Neuronal stem cell (in vitro differentiated cells): ENCODE measurements around the gene KIF3B.
A peak's percentile ranks its signal among the peaks of the same experiment; 100 is the strongest.

Experiments used
- DNase-seq: peaks from one replicate; pipeline ENCODE4 v3.0.0-alpha.2; 2013; ENCODE audit warnings: low spot score
- H2AFZ ChIP-seq: one replicate; pipeline ENCODE4 v1.6.1; 2013; ENCODE audit warnings: mild to moderate bottlenecking, low read length, inconsistent platforms
- H2AK5ac ChIP-seq: 2 replicates; pipeline ENCODE4 v1.6.1; 2013; ENCODE audit warnings: low read depth, mild to moderate bottlenecking, inconsistent platforms, low read length, moderate library complexity, mixed read lengths
- H2BK120ac ChIP-seq: 2 replicates; pipeline ENCODE4 v1.6.1; 2013; ENCODE audit warnings: low read depth, mild to moderate bottlenecking, inconsistent platforms, low read length, moderate library complexity, mixed read lengths
- H2BK12ac ChIP-seq: one replicate; pipeline ENCODE4 v1.6.1; 2013; ENCODE audit warnings: low read length, inconsistent platforms
- H2BK15ac ChIP-seq: 2 replicates; pipeline ENCODE4 v1.6.1; 2013; ENCODE audit warnings: mild to moderate bottlenecking, low read length, inconsistent platforms, mixed read lengths
- H2BK5ac ChIP-seq: one replicate; pipeline ENCODE4 v1.6.1; 2013; ENCODE audit warnings: inconsistent platforms, mild to moderate bottlenecking, low read length, moderate library complexity
- H3K14ac ChIP-seq: one replicate; pipeline ENCODE4 v1.6.1; 2013; ENCODE audit warnings: low read length, inconsistent platforms
- H3K18ac ChIP-seq: 2 replicates; pipeline ENCODE4 v1.6.1; 2013; ENCODE audit warnings: low read length, inconsistent platforms
- H3K23ac ChIP-seq: 2 replicates; pipeline ENCODE4 v1.6.1; 2013; ENCODE audit warnings: low read depth, mild to moderate bottlenecking, mixed read lengths, low read length, inconsistent platforms; ENCODE audit not compliant: poor library complexity
- H3K27ac ChIP-seq: replicated peaks from 3 replicates; pipeline ENCODE4 v1.5.1; 2013; ENCODE audit warnings: low read length, inconsistent platforms
- H3K27me3 ChIP-seq, 3 experiments: 2 replicates each; pipeline ENCODE4 v1.6.1; 2013; ENCODE audit warnings: low read length in 3 of 3, mild to moderate bottlenecking in 2 of 3, inconsistent platforms in 1 of 3, low read depth in 1 of 3, mixed read lengths in 1 of 3, moderate library complexity in 1 of 3; ENCODE audit not compliant: control insufficient read depth in 3 of 3, insufficient read depth in 3 of 3
- H3K36me3 ChIP-seq, 2 donors: replicated peaks in 1 of 2; 2 replicates each; pipeline ENCODE4 v1.6.1; 2013; ENCODE audit warnings: low read length in 2 of 2; ENCODE audit not compliant: control insufficient read depth in 2 of 2, insufficient read depth in 2 of 2
- H3K4ac ChIP-seq: 2 replicates; pipeline ENCODE4 v1.6.1; 2013; ENCODE audit warnings: inconsistent platforms, mild to moderate bottlenecking, low read length, moderate library complexity
- H3K4me1 ChIP-seq, 2 donors: 1 replicate in 1 of 2; 2 replicates in 1 of 2; pipeline ENCODE4 v1.6.1; 2013; ENCODE audit warnings: low read length in 2 of 2, low read depth in 1 of 2; ENCODE audit not compliant: control insufficient read depth in 2 of 2, insufficient read depth in 1 of 2
- H3K4me2 ChIP-seq: one replicate; pipeline ENCODE4 v1.6.1; 2013; ENCODE audit warnings: mild to moderate bottlenecking, low read length, inconsistent platforms; ENCODE audit not compliant: insufficient read depth, poor library complexity, severe bottlenecking
- H3K4me3 ChIP-seq, 2 donors: 2 replicates each; pipeline ENCODE4 v1.5.1; 2013; ENCODE audit warnings: low read length in 2 of 2, mild to moderate bottlenecking in 2 of 2, inconsistent platforms in 1 of 2, moderate library complexity in 1 of 2
- H3K79me1 ChIP-seq: one replicate; pipeline ENCODE4 v1.6.1; 2013; ENCODE audit warnings: low read depth, mild to moderate bottlenecking, inconsistent platforms, low read length, moderate library complexity
- H3K9ac ChIP-seq: one replicate; pipeline ENCODE4 v1.6.1; 2013; ENCODE audit warnings: mild to moderate bottlenecking, low read depth, low read length, inconsistent platforms; ENCODE audit not compliant: poor library complexity
- H3K9me3 ChIP-seq, 2 donors: replicated peaks in 1 of 2; 2 replicates each; pipeline versions ENCODE3 to v1.6.1; 2013; ENCODE audit warnings: low read length in 2 of 2, mild to moderate bottlenecking in 2 of 2, inconsistent platforms in 1 of 2, low read depth in 1 of 2, mixed read lengths in 1 of 2, moderate library complexity in 1 of 2; ENCODE audit not compliant: control insufficient read depth in 2 of 2, insufficient read depth in 1 of 2
- H4K8ac ChIP-seq: one replicate; pipeline ENCODE4 v1.6.1; 2013; ENCODE audit warnings: low read depth, mild to moderate bottlenecking, inconsistent platforms, low read length, moderate library complexity
- H4K91ac ChIP-seq: one replicate; pipeline ENCODE4 v1.6.1; 2013; ENCODE audit warnings: low read length, low read depth, mild to moderate bottlenecking, inconsistent platforms; ENCODE audit not compliant: poor library complexity
- WGBS, 2 donors: extraction: QIAGEN DNeasy Blood & Tissue Kit; methylation state at CpG; one replicate each; pipeline ENCODE4 v1.1.7; 2013; ENCODE audit warnings: missing lambda C conversion rate in 2 of 2, mixed read lengths in 1 of 2; ENCODE audit not compliant: insufficient read length in 2 of 2, insufficient replicate concordance in 1 of 2; ENCODE audit errors: extremely low coverage in 2 of 2; 5-methylcytosine and 5-hydroxymethylcytosine counted together

KIF3B gene

DNA sequence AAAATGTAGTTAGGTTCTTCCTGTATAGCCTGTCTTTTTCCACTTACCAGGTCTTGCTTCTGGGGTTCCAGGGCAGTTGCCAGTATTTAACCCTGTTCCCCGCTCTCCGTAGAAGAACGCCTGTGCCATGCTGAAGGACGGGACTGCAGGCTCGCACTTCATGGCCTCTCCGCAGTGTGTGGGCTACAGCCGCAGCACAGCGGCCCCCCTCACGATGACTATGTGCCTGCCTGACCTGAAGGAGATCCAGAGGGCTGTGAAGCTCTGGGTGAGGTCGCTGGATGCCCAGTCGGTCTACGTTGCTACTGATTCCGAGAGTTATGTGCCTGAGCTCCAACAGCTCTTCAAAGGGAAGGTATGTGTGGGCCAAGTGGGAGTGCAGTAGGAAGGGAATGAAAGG, 46.7 kb upstream of the KIF3B start:
- H3K79me1 ChIP-seq, result no peaks in the 10 kb centered on the region
- H4K91ac ChIP-seq, result no peak overlapping the region
- H3K9ac ChIP-seq, result no peak overlapping the region
- no CpG with 5 or more reads among the region's 13 CpGs for WGBS, 2 donors
- H3K27ac ChIP-seq, result no peak overlapping the region
- no peak overlapping the region for H3K4me3 ChIP-seq
- H2BK120ac ChIP-seq, result no peak overlapping the region
- no peak overlapping the region for H3K14ac ChIP-seq
- no peak for DNase-seq
- H3K4me1 ChIP-seq, result no peaks in the 10 kb centered on the region
- H3K23ac ChIP-seq, result peak overlapping the region; percentile 46
- no peak overlapping the region for H3K18ac ChIP-seq
- no peak overlapping the region for H4K8ac ChIP-seq
- H2AK5ac ChIP-seq, result no peak overlapping the region
- peaks cover 47 to 92% of the 10 kb centered on the region in 2 donors for H3K36me3 ChIP-seq
- no peak overlapping the region for H2AFZ ChIP-seq
- no peak overlapping the region for H3K4ac ChIP-seq
- H3K4me2 ChIP-seq, result no peak overlapping the region
- no peak overlapping the region for H2BK15ac ChIP-seq
- H3K9me3 ChIP-seq, result no peaks in the 10 kb centered on the region
- no peak overlapping the region for H2BK5ac ChIP-seq
- no peaks in the 10 kb centered on the region for H3K27me3 ChIP-seq
- H2BK12ac ChIP-seq, result no peak overlapping the region

DNA sequence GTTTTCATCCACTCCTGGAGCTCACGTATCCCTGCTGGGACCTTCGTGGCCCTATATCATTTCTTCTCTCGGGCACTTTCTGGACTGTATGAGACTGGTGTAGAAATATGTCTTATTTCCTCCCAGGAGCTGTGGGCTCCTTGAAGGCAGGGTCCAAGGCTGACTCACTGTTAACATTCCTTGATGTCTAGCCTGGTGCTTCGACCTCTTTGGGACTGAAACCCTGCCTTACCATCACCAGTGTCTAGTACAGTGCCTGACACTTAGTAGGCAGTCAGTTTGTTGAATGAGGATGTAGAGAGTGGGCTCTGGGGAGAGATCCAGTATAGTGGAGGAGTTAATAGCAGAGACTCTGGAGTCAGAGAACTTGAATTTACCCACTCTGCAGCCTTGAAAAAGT, 46.2 kb upstream of the KIF3B start:
- peaks cover 46 to 92% of the 10 kb centered on the region in 2 donors for H3K36me3 ChIP-seq
- DNase-seq, result no peak
- no peak overlapping the region for H2BK120ac ChIP-seq
- no peak overlapping the region for H3K23ac ChIP-seq
- no peak overlapping the region for H3K9ac ChIP-seq
- no peak overlapping the region for H3K4me2 ChIP-seq
- H3K4me3 ChIP-seq, result no peak overlapping the region
- H2BK15ac ChIP-seq, result no peak overlapping the region
- H4K91ac ChIP-seq, result no peak overlapping the region
- no peak overlapping the region for H2AFZ ChIP-seq
- H2AK5ac ChIP-seq, result no peak overlapping the region
- no peak overlapping the region for H3K4ac ChIP-seq
- no peak overlapping the region for H2BK5ac ChIP-seq
- no peaks in the 10 kb centered on the region for H3K9me3 ChIP-seq
- no CpG with 5 or more reads among the region's 4 CpGs for WGBS, 2 donors
- no peak overlapping the region for H2BK12ac ChIP-seq
- no peaks in the 10 kb centered on the region for H3K4me1 ChIP-seq
- H3K18ac ChIP-seq, result no peak overlapping the region
- H4K8ac ChIP-seq, result no peak overlapping the region
- H3K79me1 ChIP-seq, result no peaks in the 10 kb centered on the region
- H3K14ac ChIP-seq, result no peak overlapping the region
- no peaks in the 10 kb centered on the region for H3K27me3 ChIP-seq
- no peak overlapping the region for H3K27ac ChIP-seq

DNA sequence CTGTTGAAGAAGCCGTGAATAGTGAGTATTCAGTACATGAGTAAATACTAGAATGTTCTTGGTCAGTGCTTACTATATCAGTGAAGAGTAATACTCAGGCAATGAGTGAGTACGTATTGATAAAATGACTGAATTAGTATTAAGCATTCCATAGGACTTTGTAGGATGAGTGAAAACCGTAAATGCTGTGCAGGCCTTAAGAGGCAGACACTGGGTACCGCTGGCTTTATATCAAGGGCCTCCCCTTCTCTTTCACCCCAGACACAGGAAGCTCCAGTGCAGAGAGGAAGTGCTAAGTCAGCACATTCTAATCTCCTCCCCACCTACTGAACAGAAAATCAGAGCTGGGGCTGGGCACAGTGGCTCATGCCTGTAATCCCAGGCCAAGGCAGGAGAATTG, 45.6 kb upstream of the KIF3B start:
- Histone ChIP-seq H4K8ac (no peak overlapping the region), H3K4me3 (no peak overlapping the region), H4K91ac (no peak overlapping the region), H3K27ac (no peak overlapping the region), H3K4me1 (no peaks in the 10 kb centered on the region), H2BK120ac (no peak overlapping the region), H3K23ac (no peak overlapping the region), H3K14ac (no peak overlapping the region), H2BK15ac (no peak overlapping the region), H3K9ac (no peak overlapping the region), H3K4me2 (no peak overlapping the region), H3K9me3 (no peaks in the 10 kb centered on the region), H3K27me3 (no peaks in the 10 kb centered on the region), H2BK12ac (no peak overlapping the region), H3K79me1 (no peaks in the 10 kb centered on the region), H2AFZ (no peak overlapping the region), H2AK5ac (no peak overlapping the region), H3K18ac (no peak overlapping the region), H2BK5ac (no peak overlapping the region), H3K4ac (no peak overlapping the region), H3K36me3 (peaks cover 46 to 88% of the 10 kb centered on the region in 2 donors)
- WGBS, 2 donors, result no CpG with 5 or more reads among the region's 4 CpGs
- DNase-seq, result no peak

DNA sequence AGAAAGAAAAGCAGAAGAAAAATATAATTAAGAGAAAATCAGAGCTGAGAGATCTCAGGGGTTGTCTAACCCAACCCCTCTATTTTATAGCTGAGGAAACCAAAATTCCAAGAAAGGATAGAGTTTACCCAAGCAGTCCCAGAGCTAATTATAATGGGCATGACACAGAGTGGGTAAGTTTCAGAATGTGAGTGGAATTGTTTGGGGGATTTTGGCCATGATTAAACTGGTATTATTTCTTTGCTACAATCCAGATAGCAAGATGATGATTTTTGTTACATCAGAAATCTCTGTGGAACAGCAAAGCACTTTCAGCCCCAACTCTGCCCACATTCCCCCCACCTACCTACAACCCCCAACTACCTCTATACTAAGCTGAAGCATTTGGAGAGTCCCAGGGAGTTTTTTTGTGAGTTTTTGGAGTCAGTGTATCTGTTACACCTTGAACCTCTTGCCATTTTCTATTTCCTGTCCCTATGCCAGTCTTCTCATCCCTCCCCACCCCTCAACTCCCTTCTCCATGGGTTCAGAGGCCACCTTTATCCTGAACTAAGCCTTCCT, 45.0 kb upstream of the KIF3B start:
- Histone ChIP-seq H3K14ac (no peak overlapping the region), H4K91ac (no peak overlapping the region), H3K23ac (no peak overlapping the region), H3K27me3 (no peaks in the 10 kb centered on the region), H3K4ac (no peak overlapping the region), H4K8ac (no peak overlapping the region), H3K27ac (no peak overlapping the region), H3K4me1 (no peaks in the 10 kb centered on the region), H3K36me3 (peaks cover 46 to 86% of the 10 kb centered on the region in 2 donors), H3K4me3 (no peak overlapping the region), H3K4me2 (no peak overlapping the region), H3K18ac (no peak overlapping the region), H3K9me3 (no peaks in the 10 kb centered on the region), H2AK5ac (no peak overlapping the region), H3K79me1 (no peaks in the 10 kb centered on the region), H2BK15ac (no peak overlapping the region), H2BK120ac (no peak overlapping the region), H3K9ac (no peak overlapping the region), H2BK5ac (no peak overlapping the region), H2AFZ (no peak overlapping the region), H2BK12ac (no peak overlapping the region)
- DNase-seq, result no peak
